K562 (cell line): ENCODE data around the gene COMTD1. TPM values are rescaled to one million over a fixed set of nuclear protein-coding genes. Genes with fewer than 3 reads are reported as not detected.

ENCODE experiments used
- ATAC-seq: fragments of 200-7000 bp; cut with Tn5 transposase; 3 replicates; pipeline ENCODE4 v1.9.1; 2020; ENCODE audit warnings: moderate library complexity
- BruUV-seq: library from RNA; stranded (reverse); fragments of 400-500 nt; replicated peaks from 2 replicates; lab custom pipeline; 2021; lab: Mats Ljungman, UMichigan
- CTCF ChIA-PET: fragments of 300-600 bp; formaldehyde crosslinking; extraction: SDS; loops from one replicate; lab custom pipeline; 2021; ENCODE audit warnings: low intra/inter-chr PET ratio; lab: Yijun Ruan, JAX
- POLR2A ChIA-PET: fragments of 300-600, 350-650 bp; sonication (Branson Sonifier 250); formaldehyde crosslinking; extraction: SDS; loops from one replicate; lab custom pipeline; 2021; ENCODE audit warnings: antibody characterized with exemption, inconsistent platforms; lab: Yijun Ruan, JAX
- DNase-seq, 4 experiments: peaks; one replicate each; pipeline versions ENCODE4 v3.0.0 to v3.0.0-alpha.2; 2011 to 2018; ENCODE audit warnings: low spot score in 3 of 4, mixed read lengths in 3 of 4; ENCODE audit errors: extremely low read depth in 1 of 4
- FAIRE-seq: peaks from 2 replicates; lab custom pipeline; 2011; peaks lifted over from hg19 to GRCh38; lab: Jason Lieb, UNC
- H2AFZ ChIP-seq: 2 replicates; pipeline ENCODE4 v1.6.0; 2011; ENCODE audit warnings: low read depth, low read length, control low read depth, inconsistent platforms
- H3K27ac ChIP-seq: fragments of 200-600 bp; 3 replicates; pipeline ENCODE4 v1.8.0; 2011; ENCODE audit warnings: low read depth, mild to moderate bottlenecking, control low read depth, inconsistent platforms, low read length, moderate library complexity, mixed read lengths; ENCODE audit errors: extremely low read depth
- H3K27me3 ChIP-seq, 2 experiments: fragments of 300-600 bp in 1 of 2; 2 replicates in 1 of 2; 3 replicates in 1 of 2; pipeline versions ENCODE4 v1.6.0 to v1.8.0; 2011; ENCODE audit warnings: inconsistent platforms in 2 of 2, low read length in 2 of 2, mild to moderate bottlenecking in 1 of 2, mixed read lengths in 1 of 2, moderate library complexity in 1 of 2; ENCODE audit not compliant: control insufficient read depth in 2 of 2, insufficient read depth in 2 of 2
- H3K36me3 ChIP-seq: fragments of 300-600 bp; 3 replicates; pipeline ENCODE4 v1.8.0; 2011; ENCODE audit warnings: mild to moderate bottlenecking, low read length, inconsistent platforms; ENCODE audit not compliant: control insufficient read depth, insufficient read depth
- H3K4me1 ChIP-seq, 2 experiments: fragments of 200-600 bp in 1 of 2; replicated peaks in 1 of 2; 2 replicates in 1 of 2; 3 replicates in 1 of 2; pipeline versions ENCODE4 v1.5.1 to v1.8.0; 2011; ENCODE audit warnings: inconsistent platforms in 2 of 2, low read length in 2 of 2, mild to moderate bottlenecking in 1 of 2, mixed read lengths in 1 of 2, moderate library complexity in 1 of 2; ENCODE audit not compliant: control insufficient read depth in 2 of 2, insufficient read depth in 2 of 2
- H3K4me2 ChIP-seq: 2 replicates; pipeline ENCODE4 v1.6.1; 2011; ENCODE audit warnings: low read length, control low read depth, inconsistent platforms, mixed read lengths; ENCODE audit not compliant: insufficient read depth
- H3K4me3 ChIP-seq: fragments of 200-600 bp; sonication (generic), shearing (Covaris generic); 2 replicates; pipeline ENCODE4 v1.5.1; 2016; ENCODE audit warnings: control low read depth, inconsistent platforms
- H3K79me2 ChIP-seq: fragments of 200-600 bp; 3 replicates; pipeline ENCODE4 v1.8.0; 2011; ENCODE audit warnings: low read length, inconsistent platforms; ENCODE audit not compliant: control insufficient read depth, insufficient read depth
- H3K9ac ChIP-seq, 2 experiments: 2 replicates each; pipeline versions ENCODE4 v1.6.0 to v1.6.1; 2011; ENCODE audit warnings: low read depth in 2 of 2, low read length in 2 of 2, control low read depth in 1 of 2, inconsistent platforms in 1 of 2, mild to moderate bottlenecking in 1 of 2, mixed read lengths in 1 of 2; ENCODE audit not compliant: insufficient read depth in 1 of 2
- H3K9me1 ChIP-seq: one replicate; pipeline ENCODE4 v1.6.0; 2011; ENCODE audit warnings: inconsistent platforms, mild to moderate bottlenecking, low read length, moderate library complexity; ENCODE audit not compliant: control insufficient read depth, insufficient read depth
- H3K9me3 ChIP-seq: replicated peaks from 2 replicates; pipeline ENCODE4 v1.5.1; 2011; ENCODE audit warnings: low read depth, low read length, inconsistent platforms; ENCODE audit not compliant: control insufficient read depth, insufficient read depth
- H4K20me1 ChIP-seq: replicated peaks from 2 replicates; pipeline ENCODE4 v1.6.1; 2011; ENCODE audit warnings: low read length, inconsistent platforms, mixed read lengths; ENCODE audit not compliant: control insufficient read depth, insufficient read depth
- LCOR ChIP-seq: sonication (generic); formaldehyde crosslinking; IDR thresholded peaks from 2 replicates; pipeline ENCODE4 v1.8.0; 2022; ENCODE audit warnings: mild to moderate bottlenecking, missing genetic modification reagents
- MNT ChIP-seq, 2 experiments: fragments of 450-650 bp; conservative IDR thresholded peaks; 2 replicates each; pipeline ENCODE4 v1.6.1; 2017; ENCODE audit warnings: mild to moderate bottlenecking in 2 of 2, moderate library complexity in 2 of 2
- ZBTB17 ChIP-seq: fragments of 450-650 bp; formaldehyde crosslinking; IDR thresholded peaks from 2 replicates; pipeline ENCODE4 v1.4.0; 2020; ENCODE audit warnings: mild to moderate bottlenecking
- WGBS: fragments of 100-300 bp; shearing (Covaris generic); methylation state at CpG from one replicate; pipeline ENCODE4 v1.1.6; 2016; ENCODE audit warnings: low coverage, mixed read lengths; ENCODE audit not compliant: insufficient coverage; ENCODE audit errors: missing lambda C conversion rate; 5-methylcytosine and 5-hydroxymethylcytosine counted together
- in situ Hi-C: fragments of 300-500 bp; cut with MboI; formaldehyde crosslinking; loops from 4 replicates; pipeline ENCODE4 v1.15.0; 2018; ENCODE audit warnings: inconsistent platforms, mixed read lengths
- intact Hi-C: fragments of 100-400 bp; cut with micrococcal nuclease; formaldehyde crosslinking; loops from 2 replicates; pipeline ENCODE4 v1.14.2; 2022
- polyA plus RNA-seq, 8 experiments: library from polyadenylated mRNA; depleted of rRNA in 4 of 8; stranded (reverse) in 5 of 8; unstranded in 3 of 8; fragments of >200 nt; fragmentation: Nextera tagmentation in 2 of 8; fragmentation: Illumina TruSeq in 1 of 8; extraction: Ambion mirVana in 2 of 8; extraction: Trizol in 1 of 8; gene quantifications; 2 replicates each; pipeline versions ENCODE4 v1.2.1 to v1.2.3, GENCODE V29; 2011 to 2014; ENCODE audit warnings: inconsistent platforms in 1 of 8, missing spikeins in 1 of 8
- total RNA-seq, 7 experiments: library from RNA; depleted of rRNA in 6 of 7; stranded (reverse); fragments of >200 nt in 6 of 7; fragmentation: Illumina TruSeq in 2 of 7; extraction: Trizol in 2 of 7; gene quantifications; 2 replicates each; pipeline versions ENCODE4 v1.2.1 to v1.2.3, GENCODE V29; 2011 to 2021; ENCODE audit warnings: low replicate concordance in 1 of 7
- TF ChIP-seq, protein P1 (sequence below): fragments of 250-450 bp; sonication (Bioruptor Pico); IDR thresholded peaks from 2 replicates; pipeline ENCODE4 v1.5.0; 2021

COMTD1 gene
- total and polyA plus RNA-seq, 9 of the 15 experiments (the other 6 are each of a cell fraction or from before 2014, with no cell fraction given) = 0.41 to 112 (median 13.7) TPM

DNA sequence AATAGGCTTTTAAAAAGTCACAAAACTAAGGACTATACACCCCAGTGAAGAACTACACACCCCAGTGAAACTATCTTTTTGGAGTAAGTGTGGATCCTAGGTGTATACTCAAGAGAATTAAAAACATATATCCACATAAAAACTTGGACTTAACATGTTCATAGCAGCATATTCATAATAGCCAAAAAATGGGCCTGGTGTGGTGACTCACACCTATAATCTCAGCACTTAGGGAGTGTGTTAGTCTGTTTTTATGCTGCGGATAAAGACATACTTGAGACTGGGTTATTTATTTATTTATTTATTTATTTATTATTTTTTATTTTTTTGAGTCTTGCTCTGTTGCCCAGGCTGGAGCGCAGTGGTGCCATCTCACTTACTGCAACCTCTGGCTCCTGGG lies 19.0 kb upstream of the COMTD1 start:
- Histone ChIP-seq H3K4me2 (no peak overlapping the region), H2AFZ (no peak overlapping the region), H4K20me1 (no peaks in the 10 kb centered on the region), H3K36me3 (no peaks in the 10 kb centered on the region), H3K9me1 (no peaks in the 10 kb centered on the region), H3K27me3 (peaks cover 0 to 5% of the 10 kb centered on the region in 2 experiments; a peak in 1 of 5 replicates), H3K4me1 (no peaks in the 10 kb centered on the region), H3K27ac (no peak overlapping the region), H3K9me3 (peaks cover 2% of the 10 kb centered on the region; the same call in 1 of the 2 replicates), H3K9ac (no peak overlapping the region), H3K4me3 (no peak overlapping the region), H3K79me2 (no peaks in the 10 kb centered on the region)
- BruUV-seq = no TSS peak
- CTCF ChIA-PET = no interaction called here
- TF ChIP-seq ZBTB17 (no peak), MNT (conservative IDR thresholded peaks at IDR 0.05) (no peak), LCOR (CRISPR knock-in tag) (no peak)
- TF ChIP-seq, protein P1, sequence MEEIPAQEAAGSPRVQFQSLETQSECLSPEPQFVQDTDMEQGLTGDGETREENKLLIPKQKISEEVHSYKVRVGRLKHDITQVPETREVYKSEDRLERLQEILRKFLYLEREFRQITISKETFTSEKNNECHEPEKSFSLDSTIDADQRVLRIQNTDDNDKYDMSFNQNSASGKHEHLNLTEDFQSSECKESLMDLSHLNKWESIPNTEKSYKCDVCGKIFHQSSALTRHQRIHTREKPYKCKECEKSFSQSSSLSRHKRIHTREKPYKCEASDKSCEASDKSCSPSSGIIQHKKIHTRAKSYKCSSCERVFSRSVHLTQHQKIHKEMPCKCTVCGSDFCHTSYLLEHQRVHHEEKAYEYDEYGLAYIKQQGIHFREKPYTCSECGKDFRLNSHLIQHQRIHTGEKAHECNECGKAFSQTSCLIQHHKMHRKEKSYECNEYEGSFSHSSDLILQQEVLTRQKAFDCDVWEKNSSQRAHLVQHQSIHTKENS (CRISPR knock-in tag) = no peak
- FAIRE-seq = no peak
- DNase-seq = no peak
- POLR2A ChIA-PET = no interaction called here
- in situ Hi-C loops (no loop called here), intact Hi-C loops (no loop called here)
- WGBS = 42% methylated on average over 2 of the region's 2 CpGs
- no peak for ATAC-seq
